Measurements from ENCODE around the gene CRYBG1. TPM values are rescaled to one million over a fixed set of nuclear protein-coding genes. Genes with fewer than 3 reads are reported as not detected.

Gene CRYBG1
- total and polyA plus RNA-seq, 10 of the 15 experiments (the other 5 are each of a cell fraction or from before 2014, with no cell fraction given) = 6.5 to 57.0 (median 25.2) TPM

- no peaks in the 10 kb centered on the region for H3K4me1 ChIP-seq (ENCODE audit: control insufficient read depth, insufficient read depth, low read length)
- H3K4me3 ChIP-seq = no peak overlapping the region
- H4K20me1 ChIP-seq (ENCODE audit: control insufficient read depth, insufficient read depth) = no peaks in the 10 kb centered on the region
- BruUV-seq (replicated peaks) = no TSS peak
- 41% methylated on average over 4 of the region's 4 CpGs for WGBS (ENCODE audit: insufficient coverage, insufficient replicate concordance, low lambda C conversion rate, missing lambda C conversion rate)
- RAD21 ChIA-PET (ENCODE audit: unreplicated experiment) = no interaction called here
- no peak overlapping the region for H3K9ac ChIP-seq (ENCODE audit: control insufficient read depth, insufficient read depth, low read length)
- in situ Hi-C loops (cut with MboI) (no loop called here), intact Hi-C loops (cut with micrococcal nuclease; ENCODE audit: unreplicated experiment) (no loop called here)
- no peak overlapping the region for H3K27ac ChIP-seq (ENCODE audit: control insufficient read depth, insufficient read depth)
- no peak overlapping the region for H2AFZ ChIP-seq (ENCODE audit: control insufficient read depth, low read depth, low read length)
- CTCF ChIA-PET = interaction anchor here (1.1 kb wide), 3 partner anchors 16 to 393 kb away, joined by 3 to 4 read pairs (median 3); no protein-coding TSS in a partner anchor
- H3K9me3 ChIP-seq (replicated peaks; ENCODE audit: control insufficient read depth, insufficient read depth, low read length) = no peaks in the 10 kb centered on the region
- TF ChIP-seq ZBTB4 (CRISPR knock-in tag; IDR thresholded peaks at IDR 0.05) (no peak), ATF7 (IDR thresholded peaks at IDR 0.05; ENCODE audit: low read depth) (no peak), HCFC1 (IDR thresholded peaks at IDR 0.05; ENCODE audit: low read length) (no peak), PAX5 (IDR thresholded peaks at IDR 0.05; ENCODE audit: borderline replicate concordance, low read depth, low read length) (no peak), POU2F2 (IDR thresholded peaks at IDR 0.05; ENCODE audit: borderline replicate concordance, low read depth, low read length) (no peak), CEBPZ (IDR thresholded peaks at IDR 0.05; ENCODE audit: low read depth, low read length) (no peak), FOXM1 (IDR thresholded peaks at IDR 0.05; ENCODE audit: low read depth, low read length) (no peak), MEF2A (IDR thresholded peaks at IDR 0.05; ENCODE audit: insufficient read depth, low read depth, low read length) (no peak), ZNF217 (IDR thresholded peaks at IDR 0.05) (no peak), RAD51 (IDR thresholded peaks at IDR 0.05) (no peak), IRF3 (IDR thresholded peaks at IDR 0.05) (no peak), STAT1 (conservative IDR thresholded peaks at IDR 0.05) (no peak)
- H3K27me3 ChIP-seq (replicated peaks in 1 of 2; ENCODE audit: control insufficient read depth in 2 of 2, insufficient read depth in 2 of 2, low read length in 1 of 2) = no peaks in the 10 kb centered on the region
- DNase-seq (ENCODE audit: low read depth, low spot score) (no peak), FAIRE-seq (no peak), ATAC-seq (no peak)
- POLR2A ChIA-PET = no interaction called here
- SMC1A ChIA-PET (ENCODE audit: uncharacterized antibody, unreplicated experiment) = no interaction called here
- H3K36me3 ChIP-seq (ENCODE audit: control insufficient read depth in 2 of 2, insufficient read depth in 2 of 2, low read length in 1 of 2) = peaks cover 0 to 2% of the 10 kb centered on the region in 2 experiments; a peak in 2 of 4 replicates
- no peak overlapping the region for H3K4me2 ChIP-seq (ENCODE audit: control insufficient read depth, insufficient read depth)
- H3K79me2 ChIP-seq (ENCODE audit: control insufficient read depth, insufficient read depth, low read length) = no peaks in the 10 kb centered on the region
Observed at GRCh38 chr6:106586815-106587415, 226.4 kb downstream of the CRYBG1 start.
